T47D (cell line): ENCODE results near the gene GPC6.

Experiments
- DNase-seq, 2 experiments: peaks; one replicate each; pipeline versions ENCODE4 v3.0.0 to v3.0.0-alpha.2; 2011 to 2012; ENCODE audit warnings: low read depth in 1 of 2, low spot score in 1 of 2
- JUND ChIP-seq: IDR thresholded peaks from 2 replicates; pipeline ENCODE4 v1.6.1; 2012; ENCODE audit warnings: low read depth
- in situ Hi-C: cut with HindIII; loops from 2 replicates; pipeline ENCODE4 v1.10.0; 2016; ENCODE audit warnings: low sequenced_read_pairs, low pct_unique_long_range_greater_than_20kb

The GPC6 gene

DNA sequence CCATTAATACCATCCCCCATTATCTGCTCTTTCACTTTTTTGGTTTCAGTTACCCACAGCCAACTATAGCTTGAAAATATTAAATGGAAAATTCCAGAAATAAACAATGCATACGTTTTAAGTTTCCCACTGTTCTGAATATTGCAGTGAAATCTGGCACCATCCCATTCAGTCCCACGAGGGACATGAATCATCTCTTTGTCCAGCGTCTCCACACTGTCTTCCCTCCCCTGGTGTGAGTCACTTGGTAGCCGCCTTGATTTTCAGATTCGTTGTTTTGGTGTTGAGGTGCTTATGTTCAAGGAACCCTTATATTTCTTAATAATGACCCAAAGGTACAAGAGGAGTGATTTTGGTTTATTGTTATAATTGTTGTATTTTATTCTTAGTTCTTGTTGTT, 1006.8 kb downstream of the GPC6 start:
- no peak for DNase-seq
- in situ Hi-C loops, result no loop called here
- no peak for TF ChIP-seq JUND

DNA sequence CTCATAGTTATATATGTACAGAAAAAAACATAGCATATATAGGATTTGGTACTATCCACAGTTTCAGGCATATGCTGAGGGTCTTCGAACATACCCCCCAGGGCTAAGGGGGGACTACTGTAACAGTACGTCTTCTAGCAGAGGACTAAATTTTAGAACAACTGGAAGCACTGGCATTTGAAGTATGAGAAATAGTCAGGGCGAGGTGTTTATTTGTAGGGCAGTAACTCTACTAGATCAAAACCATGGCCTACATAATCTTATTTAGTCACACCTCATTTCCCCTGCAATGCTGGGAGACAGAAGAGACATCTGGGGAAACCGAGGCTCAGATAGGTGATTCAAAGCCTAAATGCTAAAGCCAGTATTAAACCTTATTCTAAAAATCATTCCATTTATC, 1007.2 kb downstream of the GPC6 start:
- TF ChIP-seq JUND, result no peak
- no peak for DNase-seq
- in situ Hi-C loops, result no loop called here

DNA sequence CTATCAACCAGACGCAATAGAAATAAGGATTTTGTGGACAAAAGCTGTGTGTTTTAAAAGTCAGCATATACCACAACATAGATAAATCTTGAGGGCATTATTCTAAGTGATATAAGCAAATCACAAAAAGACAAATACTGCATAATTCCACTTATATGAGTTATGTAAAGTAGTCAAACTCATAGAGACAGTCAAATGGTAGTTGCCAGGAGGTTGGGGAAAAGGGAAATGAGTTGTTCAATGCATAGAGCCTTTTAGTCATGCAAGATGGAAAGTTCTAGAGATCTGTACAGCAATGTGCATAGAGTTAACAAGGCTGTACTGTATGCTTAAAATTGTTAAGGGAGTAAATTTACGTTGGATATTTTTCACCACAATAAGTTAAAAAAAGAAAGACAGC, 1008.1 kb downstream of the GPC6 start:
- no peak for DNase-seq

DNA sequence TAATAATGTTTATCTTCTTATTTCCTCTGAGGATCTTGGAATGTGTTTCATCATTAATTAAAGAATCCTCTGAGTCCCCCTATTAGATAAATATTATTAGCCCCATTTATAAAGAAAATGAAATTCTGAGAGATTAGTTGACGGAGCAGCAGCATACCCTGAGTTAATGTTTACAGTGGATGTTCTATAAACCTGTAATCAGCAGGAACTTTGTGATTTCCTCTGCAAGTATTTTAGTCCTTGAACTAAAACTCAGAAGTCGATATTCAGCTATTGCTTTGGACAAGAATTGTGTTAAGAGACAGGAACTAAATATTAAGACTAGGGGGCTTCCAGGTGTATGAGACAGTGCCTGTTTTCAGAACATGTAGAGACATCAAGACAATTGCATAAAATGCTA, 1009.5 kb downstream of the GPC6 start:
- in situ Hi-C loops, result no loop called here
- DNase-seq, result no peak
- TF ChIP-seq JUND, result no peak

More for the DNA sequence above, 1008.1 kb downstream of the GPC6 start:
- in situ Hi-C loops, result no loop called here
- no peak for TF ChIP-seq JUND

DNA sequence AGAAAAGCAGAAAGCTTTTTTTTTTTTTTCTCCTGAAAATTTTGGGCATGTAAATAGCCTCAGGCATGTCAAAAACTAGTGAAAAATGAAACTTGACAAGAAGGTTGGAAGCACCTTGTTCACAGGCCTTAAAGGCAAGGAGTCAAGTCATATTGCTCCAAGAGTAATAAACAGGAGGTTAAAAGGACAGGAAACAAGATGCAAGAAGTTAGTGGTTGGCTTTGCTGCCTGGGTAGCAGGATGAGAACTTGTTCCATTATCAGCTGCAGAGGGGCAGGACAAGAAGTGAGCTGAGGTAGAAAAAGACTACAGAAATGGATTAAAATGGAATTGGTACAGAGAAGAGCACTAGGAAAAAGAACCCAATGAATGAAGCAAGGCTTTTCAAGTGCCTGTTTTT, 1010.3 kb downstream of the GPC6 start:
- no peak for TF ChIP-seq JUND
- no peak for DNase-seq
- in situ Hi-C loops, result no loop called here

DNA sequence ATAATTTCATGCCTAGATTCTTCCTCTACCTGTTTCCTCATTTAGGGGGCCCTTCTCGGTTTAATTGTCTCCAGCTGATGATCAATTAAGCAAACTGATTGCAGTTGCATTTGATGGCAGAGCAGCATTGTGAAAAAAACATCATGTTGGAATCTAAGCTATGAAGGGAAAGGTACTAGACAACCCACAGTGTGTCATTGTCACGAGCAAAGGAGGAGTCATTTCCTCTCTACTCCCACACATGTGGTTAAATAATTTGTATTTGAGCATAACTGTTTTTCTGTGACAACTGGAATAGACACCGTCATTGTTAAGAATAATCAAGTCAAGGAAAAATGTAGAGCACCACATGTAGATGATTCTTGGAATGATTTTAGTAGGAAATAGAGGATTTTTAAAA, 1012.5 kb downstream of the GPC6 start:
- TF ChIP-seq JUND, result no peak
- in situ Hi-C loops, result no loop called here
- no peak for DNase-seq

DNA sequence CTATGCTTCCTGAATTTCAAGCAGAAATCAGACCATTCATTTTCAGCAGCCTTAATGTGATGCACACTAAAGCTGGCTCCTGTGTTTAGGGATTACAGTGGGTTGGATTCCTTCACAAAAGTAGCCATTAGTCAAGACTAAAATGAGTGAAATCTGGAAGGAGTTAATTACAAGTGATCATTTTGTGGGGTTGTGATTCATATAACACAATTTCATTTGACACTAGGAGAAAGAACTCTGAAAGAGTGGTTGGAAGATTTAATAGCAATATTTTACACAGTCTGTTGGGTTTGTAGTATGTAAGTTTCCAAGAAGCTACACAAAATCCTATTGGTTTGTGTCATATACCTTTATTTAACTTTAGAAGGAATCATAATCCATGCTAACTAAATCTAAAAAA, 1015.9 kb downstream of the GPC6 start:
- in situ Hi-C loops, result no loop called here
- TF ChIP-seq JUND, result no peak
- no peak for DNase-seq

DNA sequence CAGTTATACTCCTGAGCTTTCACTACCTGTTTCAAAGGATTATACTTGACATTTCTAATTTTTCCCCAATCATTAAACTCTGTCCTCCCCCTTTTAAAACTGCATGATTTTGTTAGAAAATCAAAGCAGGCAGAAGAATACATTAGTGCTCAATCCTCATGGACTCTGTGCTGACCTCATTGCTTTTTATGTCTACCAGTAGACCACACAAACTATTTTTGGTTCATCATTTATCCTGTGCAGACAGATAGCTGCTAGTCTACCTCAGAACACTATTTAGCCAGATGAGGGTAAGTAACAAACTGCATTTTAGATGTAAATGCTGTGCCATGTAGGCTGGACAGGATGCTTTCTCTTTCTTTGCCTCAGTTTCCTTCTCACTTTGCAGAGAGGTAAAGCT, 1016.9 kb downstream of the GPC6 start:
- no peak for DNase-seq
- in situ Hi-C loops, result no loop called here
- no peak for TF ChIP-seq JUND

DNA sequence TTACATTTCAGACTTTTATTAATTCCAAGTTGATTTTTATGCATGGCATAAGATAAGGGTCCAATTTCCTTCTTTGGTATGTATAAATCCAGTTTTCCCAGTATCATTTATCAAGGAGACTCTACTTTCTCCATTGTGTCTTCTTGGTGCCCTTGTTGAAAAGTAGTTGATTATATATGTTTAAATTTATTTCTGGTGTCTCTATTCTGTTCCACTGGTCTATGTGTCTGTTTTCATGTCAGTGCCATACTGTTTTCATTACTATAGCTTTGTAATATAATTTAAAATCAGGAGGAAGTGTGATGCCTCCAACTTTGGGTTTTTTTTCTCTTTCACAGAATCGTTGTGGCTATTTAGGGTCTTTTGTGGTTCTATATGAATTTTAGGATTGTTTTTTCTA, 1019.9 kb downstream of the GPC6 start:
- in situ Hi-C loops, result no loop called here
- TF ChIP-seq JUND, result no peak
- no peak for DNase-seq

DNA sequence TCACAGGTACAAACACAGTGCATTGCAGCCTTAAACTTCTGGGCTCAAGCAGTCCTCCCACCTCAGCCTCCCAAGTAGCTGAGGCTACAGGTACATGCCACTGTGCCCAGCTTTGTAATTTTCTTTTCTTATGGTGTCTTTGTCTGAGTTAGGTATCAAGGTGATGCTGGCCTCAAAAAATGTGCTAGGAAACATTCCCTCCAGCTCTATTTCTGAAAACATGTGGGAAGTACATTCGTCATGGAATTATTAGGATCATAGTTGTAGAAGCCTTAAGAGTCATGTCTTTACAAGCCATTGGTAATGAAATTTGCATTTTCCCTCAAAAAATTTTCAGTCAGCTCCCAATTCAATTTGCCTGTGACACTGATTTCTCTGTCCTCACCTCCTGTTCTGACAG, 1021.3 kb downstream of the GPC6 start:
- no peak for DNase-seq
- no peak for TF ChIP-seq JUND
- in situ Hi-C loops, result no loop called here

DNA sequence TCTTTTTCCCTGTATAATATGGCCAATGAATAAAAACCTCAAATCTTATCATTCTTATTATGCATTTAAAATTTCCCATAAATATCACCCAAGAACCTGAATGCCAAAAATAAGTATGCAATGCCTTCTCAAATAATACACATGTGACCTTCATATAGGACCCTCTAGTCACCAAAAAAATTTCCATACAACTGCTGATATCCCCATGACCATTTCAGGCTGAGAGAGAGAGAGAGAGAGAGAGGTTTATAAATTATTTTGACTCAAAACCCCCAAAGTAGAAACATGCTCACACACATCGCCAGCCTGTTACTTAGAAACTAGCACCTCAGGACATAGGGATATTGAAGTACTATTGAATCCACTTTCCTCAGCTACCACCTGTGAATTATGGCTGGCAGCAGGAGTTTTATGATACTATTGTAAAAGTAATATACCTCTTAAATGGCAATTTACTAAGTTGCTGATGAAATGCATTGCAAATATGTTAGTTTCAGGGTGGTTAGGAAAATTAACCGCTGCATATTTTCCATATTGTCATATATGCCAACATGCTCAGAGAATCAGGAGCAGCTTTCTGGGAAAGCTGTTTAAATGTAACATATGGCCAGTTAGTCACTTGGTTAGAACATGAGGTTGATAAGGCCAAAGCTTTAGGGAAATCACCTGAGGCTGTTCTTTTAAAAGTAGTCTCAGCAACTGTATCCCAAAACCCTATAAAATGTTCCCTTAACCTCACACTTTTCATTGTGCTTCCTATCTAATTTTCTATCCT, 1022.0 kb downstream of the GPC6 start:
- in situ Hi-C loops, result no loop called here
- TF ChIP-seq JUND, result no peak
- no peak for DNase-seq

DNA sequence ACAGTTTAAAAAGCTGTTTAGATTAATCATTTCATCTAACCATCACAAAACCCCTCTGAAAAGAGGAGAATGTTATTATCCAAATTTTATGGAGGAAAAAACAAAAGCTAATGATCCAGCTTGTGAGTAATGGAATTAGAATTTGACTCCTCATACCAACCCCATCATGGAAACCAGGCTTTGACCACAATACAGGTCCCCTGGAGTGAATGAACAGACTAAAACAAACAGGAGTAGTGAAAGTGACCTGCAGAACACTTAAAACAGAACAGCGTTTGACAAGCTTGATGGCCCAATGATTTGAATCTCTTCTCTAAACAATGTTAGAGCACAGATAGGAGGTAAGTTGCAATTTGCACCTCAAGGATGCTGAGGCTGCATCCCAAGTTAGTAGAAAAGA, 1022.9 kb downstream of the GPC6 start:
- DNase-seq, result no peak
- no peak for TF ChIP-seq JUND
- in situ Hi-C loops, result no loop called here

DNA sequence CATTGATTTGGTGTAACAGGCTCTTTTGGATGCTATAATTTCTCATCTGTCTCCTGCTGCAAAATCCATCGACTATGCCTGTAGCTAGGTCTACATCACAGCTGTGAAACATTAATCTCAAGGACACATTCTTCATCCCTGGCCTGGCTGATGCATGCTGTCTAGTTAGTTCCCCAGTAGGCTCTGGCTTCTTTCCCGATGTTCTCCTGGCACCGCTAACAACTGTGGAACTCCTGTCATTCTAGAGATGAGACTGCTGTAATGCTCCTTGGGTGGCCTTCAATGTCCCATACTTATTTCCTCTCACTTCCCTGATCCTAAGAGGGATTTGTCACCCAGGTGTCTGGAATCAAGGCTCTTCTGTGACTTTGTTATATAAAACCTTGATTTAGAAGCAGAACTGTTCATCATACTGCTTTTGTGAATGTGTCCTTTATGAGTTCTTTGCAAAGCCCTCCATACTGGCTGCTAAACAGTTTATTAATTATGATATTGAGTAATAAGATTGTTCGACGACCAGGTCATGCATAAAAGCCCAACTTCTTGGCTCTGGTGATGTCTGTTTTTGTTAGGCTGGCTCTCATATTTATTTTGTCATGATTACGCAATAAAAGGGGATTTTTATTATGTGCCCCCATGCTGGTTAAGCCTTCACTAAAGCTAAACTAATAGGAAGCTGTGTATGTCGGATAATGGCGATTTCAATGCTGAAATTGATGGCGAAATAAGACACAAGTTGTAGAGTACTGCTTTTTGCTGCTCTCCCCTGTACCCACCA, 1025.4 kb downstream of the GPC6 start:
- no peak for DNase-seq
- in situ Hi-C loops, result no loop called here
- TF ChIP-seq JUND, result no peak
